ENCODE measurements around the gene BRD3OS. TPM values are rescaled to one million over a fixed set of nuclear protein-coding genes. Genes with fewer than 3 reads are reported as not detected.
"Not testable (repeated sequence)": the region's sequence is repeated elsewhere in the genome, so short reads cannot be mapped to it uniquely, and the experiment has no call there.

BRD3OS gene
- total RNA-seq, 1 donor from 2014 or later: 14.3 TPM

DNA sequence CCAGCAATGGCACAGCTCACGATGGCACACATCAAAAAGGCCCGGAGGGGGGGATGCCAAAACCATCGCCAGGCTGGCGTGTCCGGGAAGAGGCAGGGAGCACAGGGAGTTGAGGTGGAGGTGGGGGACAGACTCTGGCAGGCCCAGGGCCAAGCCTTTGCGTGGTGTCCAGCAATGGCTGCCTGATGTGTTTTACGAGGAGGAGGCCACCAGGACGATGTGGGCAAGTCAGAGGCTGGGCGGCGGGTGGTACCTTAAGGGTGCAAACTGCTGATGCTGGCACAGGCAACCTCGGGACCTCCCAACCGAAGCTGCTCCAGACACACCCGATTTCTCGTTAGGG, 37.9 kb upstream of the BRD3OS start:
- Mint-ChIP-seq H3K36me3 (peaks cover 2% of the 10 kb centered on the region), H3K27me3 (ENCODE audit: low read depth) (no peaks in the 10 kb centered on the region), H3K9me3 (no peaks in the 10 kb centered on the region), H3K4me3 (no peak overlapping the region), H3K27ac (no peak overlapping the region), H3K4me1 (peaks cover 22% of the 10 kb centered on the region)
- TF ChIP-seq, protein P1, sequence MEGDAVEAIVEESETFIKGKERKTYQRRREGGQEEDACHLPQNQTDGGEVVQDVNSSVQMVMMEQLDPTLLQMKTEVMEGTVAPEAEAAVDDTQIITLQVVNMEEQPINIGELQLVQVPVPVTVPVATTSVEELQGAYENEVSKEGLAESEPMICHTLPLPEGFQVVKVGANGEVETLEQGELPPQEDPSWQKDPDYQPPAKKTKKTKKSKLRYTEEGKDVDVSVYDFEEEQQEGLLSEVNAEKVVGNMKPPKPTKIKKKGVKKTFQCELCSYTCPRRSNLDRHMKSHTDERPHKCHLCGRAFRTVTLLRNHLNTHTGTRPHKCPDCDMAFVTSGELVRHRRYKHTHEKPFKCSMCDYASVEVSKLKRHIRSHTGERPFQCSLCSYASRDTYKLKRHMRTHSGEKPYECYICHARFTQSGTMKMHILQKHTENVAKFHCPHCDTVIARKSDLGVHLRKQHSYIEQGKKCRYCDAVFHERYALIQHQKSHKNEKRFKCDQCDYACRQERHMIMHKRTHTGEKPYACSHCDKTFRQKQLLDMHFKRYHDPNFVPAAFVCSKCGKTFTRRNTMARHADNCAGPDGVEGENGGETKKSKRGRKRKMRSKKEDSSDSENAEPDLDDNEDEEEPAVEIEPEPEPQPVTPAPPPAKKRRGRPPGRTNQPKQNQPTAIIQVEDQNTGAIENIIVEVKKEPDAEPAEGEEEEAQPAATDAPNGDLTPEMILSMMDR (IDR thresholded peaks at IDR 0.05; ENCODE audit: unreplicated experiment): no peak
- no peak for DNase-seq (ENCODE audit: low spot score in 2 of 2, unreplicated experiment in 2 of 2)

DNA sequence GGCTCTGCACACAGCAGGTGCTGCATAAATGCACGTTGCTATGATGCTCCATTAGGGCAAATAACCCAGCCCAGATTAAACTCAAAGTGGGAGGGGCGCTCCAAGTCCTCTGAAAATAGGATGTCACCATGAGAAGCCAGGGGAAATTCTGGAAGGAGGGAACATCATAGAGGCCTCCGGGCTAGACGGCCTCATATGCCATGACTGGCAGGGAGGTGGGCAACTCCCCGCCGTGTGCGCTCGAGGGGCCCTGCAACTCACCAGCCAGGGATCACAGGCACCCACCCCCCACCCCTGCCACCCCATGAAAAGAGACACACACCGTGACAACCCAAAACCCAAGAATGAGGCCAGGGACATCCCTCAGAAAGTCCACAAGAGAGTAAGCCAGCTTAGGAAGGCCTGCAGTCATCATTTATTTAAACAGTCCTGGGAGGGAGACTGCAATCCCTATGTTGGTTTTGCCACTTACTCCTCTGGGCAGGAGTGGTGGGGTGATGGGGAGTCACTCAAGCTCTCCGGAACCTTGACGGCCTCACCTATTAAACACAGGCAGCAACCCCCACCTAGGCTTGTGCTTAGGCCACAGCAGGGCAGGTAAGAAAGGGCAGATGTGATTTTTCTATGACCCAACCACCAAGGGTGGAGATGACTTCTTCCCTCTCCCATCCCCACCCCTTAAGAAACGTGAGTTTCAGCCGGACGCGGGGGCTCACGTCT, 37.2 kb upstream of the BRD3OS start:
- H3K9me3 Mint-ChIP-seq: no peaks in the 10 kb centered on the region
- TF ChIP-seq, protein P1 (IDR thresholded peaks at IDR 0.05; ENCODE audit: unreplicated experiment): no peak
- no peak overlapping the region for H3K4me3 Mint-ChIP-seq
- H3K36me3 Mint-ChIP-seq: peaks cover 2% of the 10 kb centered on the region
- H3K27me3 Mint-ChIP-seq (ENCODE audit: low read depth): no peaks in the 10 kb centered on the region
- peaks cover 17% of the 10 kb centered on the region for H3K4me1 Mint-ChIP-seq
- no peak for DNase-seq (ENCODE audit: low spot score in 2 of 2, unreplicated experiment in 2 of 2)
- H3K27ac Mint-ChIP-seq: peak overlapping the region; percentile 30

DNA sequence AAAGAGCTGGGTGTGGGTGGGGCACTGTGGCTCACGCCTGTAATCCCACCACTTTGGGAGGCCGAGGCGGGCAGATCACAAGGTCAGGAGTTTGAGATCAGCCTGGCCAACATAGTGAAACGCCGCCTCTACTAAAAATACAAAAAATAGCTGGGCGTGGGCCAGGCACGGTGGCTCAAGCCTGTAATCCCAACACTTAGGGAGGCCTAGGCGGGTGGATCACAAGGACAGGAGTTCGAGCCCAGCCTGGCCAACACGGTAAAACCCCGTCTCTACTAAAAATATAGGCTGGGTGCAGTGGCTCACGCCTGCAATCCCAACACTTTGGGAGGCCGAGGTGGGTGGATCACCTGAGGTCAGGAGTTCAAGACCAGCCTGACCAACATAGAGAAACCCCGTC, 36.5 kb upstream of the BRD3OS start:
- DNase-seq (ENCODE audit: low spot score in 2 of 2, unreplicated experiment in 2 of 2); H3K27ac Mint-ChIP-seq; H3K27me3 Mint-ChIP-seq (ENCODE audit: low read depth); H3K4me3 Mint-ChIP-seq; H3K36me3 Mint-ChIP-seq; H3K9me3 Mint-ChIP-seq: not testable (repeated sequence)
- peaks cover 15% of the 10 kb centered on the region for H3K4me1 Mint-ChIP-seq

DNA sequence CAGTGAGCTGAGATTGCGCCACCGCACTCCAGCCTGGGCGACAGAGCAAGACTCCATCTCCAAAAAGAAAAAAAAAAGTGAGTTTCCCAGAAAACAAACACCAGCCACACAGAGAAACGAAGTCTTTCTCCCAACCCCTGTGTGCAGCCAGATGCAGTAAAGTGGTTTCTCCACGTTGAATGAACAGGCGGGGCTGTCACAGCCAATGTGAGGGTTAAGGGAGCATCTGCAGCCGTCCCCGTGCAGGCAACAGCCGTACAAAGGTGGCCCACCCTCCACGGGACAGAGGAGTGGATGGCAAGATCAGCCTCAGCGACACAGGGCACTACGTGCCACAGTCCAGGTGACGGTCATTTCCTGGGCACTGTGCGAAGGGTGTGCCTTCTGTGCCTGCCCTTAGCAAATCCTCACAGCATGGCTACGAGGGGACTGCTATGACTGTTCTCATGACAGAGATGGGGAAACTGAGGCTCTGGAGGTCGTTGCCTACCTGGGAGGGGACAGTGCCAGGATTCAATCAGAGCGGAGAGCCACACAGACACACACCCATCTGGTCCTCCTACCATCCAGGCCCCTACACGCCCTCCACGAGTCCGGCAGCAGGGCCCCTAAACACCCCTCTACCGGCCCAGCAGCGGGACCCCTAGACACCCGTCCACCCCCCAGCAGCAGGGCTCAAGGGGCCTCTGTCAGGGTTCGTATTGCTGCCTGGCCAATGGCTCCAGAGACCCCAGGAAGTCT, 35.5 kb upstream of the BRD3OS start:
- TF ChIP-seq, protein P1 (IDR thresholded peaks at IDR 0.05; ENCODE audit: unreplicated experiment): no peak
- Mint-ChIP-seq H3K36me3 (peaks cover 2% of the 10 kb centered on the region), H3K27me3 (ENCODE audit: low read depth) (no peaks in the 10 kb centered on the region), H3K4me3 (peak overlapping the region; percentile 88), H3K27ac (no peak overlapping the region), H3K9me3 (no peaks in the 10 kb centered on the region), H3K4me1 (peaks cover 23% of the 10 kb centered on the region)
- DNase-seq (ENCODE audit: low spot score in 2 of 2, unreplicated experiment in 2 of 2): no peak

DNA sequence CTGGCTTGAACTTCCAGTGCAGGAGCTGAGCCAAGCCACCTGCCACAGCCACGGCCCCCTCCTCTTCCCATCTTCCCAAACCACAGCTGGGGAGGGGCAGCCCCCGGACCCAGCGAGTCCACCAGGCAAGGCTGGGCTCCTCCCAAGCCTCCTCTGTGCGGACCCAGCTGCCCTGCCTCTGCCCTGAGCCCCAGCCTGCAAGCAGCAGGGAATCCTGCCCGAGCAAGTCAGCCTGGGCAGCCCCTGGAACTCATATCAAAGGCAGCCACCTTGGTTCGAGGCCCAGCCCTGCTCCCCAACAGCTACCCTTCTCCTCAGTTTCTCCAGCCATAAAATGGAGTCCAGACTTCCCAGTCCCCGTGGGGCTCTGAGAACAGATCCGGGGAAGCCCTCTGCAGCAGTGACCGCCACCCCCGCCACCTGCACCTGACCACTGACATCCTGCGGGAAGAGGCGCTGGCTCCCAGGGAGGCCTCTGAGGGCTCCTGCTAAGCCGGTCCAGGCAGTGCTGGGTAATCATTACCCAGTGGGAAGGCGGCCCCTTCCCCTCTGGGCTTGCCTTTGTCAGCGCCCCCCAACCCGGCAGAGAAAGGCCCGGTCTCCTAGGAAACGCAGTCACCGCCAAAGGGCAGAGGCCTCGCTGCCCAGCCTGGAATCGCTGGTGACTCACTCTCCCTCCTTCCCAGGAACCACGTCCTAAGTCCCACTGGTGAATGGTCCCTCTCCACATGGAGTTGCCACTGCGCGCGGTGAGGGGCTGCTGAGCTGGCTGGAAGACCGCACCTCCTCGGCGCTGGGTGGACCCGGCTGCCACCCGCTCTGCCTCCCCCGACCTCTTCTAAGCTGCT, 34.7 kb upstream of the BRD3OS start:
- DNase-seq (ENCODE audit: low spot score in 2 of 2, unreplicated experiment in 2 of 2): no peak
- H3K4me3 Mint-ChIP-seq: peak overlapping the region; percentile 88
- TF ChIP-seq, protein P1 (IDR thresholded peaks at IDR 0.05; ENCODE audit: unreplicated experiment): no peak
- H3K9me3 Mint-ChIP-seq: no peaks in the 10 kb centered on the region
- peaks cover 1% of the 10 kb centered on the region for H3K27me3 Mint-ChIP-seq (ENCODE audit: low read depth)
- no peaks in the 10 kb centered on the region for H3K36me3 Mint-ChIP-seq
- peaks cover 23% of the 10 kb centered on the region for H3K4me1 Mint-ChIP-seq
- peak overlapping the region; percentile 87 for H3K27ac Mint-ChIP-seq
